Glomerular endothelial cell (primary cell): Measurements from ENCODE around the gene TAGLN. TPM values are rescaled to one million over a fixed set of nuclear protein-coding genes. Genes with fewer than 3 reads are reported as not detected.
"Not testable (repeated sequence)": the region's sequence is repeated elsewhere in the genome, so short reads cannot be mapped to it uniquely, and the experiment has no call there.

ENCODE experiments used
- DNase-seq: peaks from one replicate; pipeline ENCODE4 v3.0.0-alpha.2; 2011; ENCODE audit warnings: low read depth, low spot score; ENCODE audit errors: extremely low read depth
- total RNA-seq: library from RNA; depleted of rRNA; stranded (reverse); fragments of >200 nt; gene quantifications from 2 replicates; pipeline ENCODE4 v1.2.3, GENCODE V29; 2015

The TAGLN gene
- total RNA-seq, 1 donor from 2014 or later = 467 TPM

DNA sequence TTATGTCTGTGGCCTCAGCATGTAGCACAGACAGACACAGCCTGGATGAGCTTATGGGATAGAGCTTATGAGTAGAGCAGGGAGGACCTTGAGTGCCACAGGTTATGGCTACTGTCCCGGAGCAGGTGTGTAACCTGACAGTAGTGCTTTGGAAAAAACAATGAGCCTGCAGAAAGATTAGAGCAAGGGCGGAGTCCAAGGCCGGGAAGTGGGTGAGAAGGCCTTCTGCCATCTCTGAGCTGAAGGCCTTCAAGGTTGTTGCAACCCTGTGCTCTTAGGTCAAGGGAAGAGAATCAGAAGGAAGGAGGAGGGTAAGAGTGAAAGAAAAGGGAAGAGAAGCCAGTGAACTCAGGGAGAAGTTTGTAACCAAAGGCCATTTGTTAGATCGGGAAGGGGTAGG, 3.9 kb upstream of the TAGLN start:
- no peak for DNase-seq

DNA sequence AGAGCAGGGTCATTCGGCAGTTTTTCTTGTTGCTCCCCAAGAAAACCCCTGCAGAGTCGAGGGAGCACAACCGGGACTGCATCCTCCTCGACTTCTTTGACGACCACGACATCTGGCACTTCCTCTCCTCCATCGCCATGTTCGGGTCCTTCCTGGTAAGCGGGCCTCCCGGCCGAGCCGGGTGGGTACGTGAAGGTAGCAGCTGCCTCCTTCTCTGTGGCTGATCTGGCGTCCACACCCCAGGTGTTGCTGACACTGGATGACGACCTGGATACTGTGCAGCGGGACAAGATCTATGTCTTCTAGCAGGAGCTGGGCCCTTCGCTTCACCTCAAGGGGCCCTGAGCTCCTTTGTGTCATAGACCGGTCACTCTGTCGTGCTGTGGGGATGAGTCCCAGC, 3.4 kb upstream of the TAGLN start:
- DNase-seq = no peak

DNA sequence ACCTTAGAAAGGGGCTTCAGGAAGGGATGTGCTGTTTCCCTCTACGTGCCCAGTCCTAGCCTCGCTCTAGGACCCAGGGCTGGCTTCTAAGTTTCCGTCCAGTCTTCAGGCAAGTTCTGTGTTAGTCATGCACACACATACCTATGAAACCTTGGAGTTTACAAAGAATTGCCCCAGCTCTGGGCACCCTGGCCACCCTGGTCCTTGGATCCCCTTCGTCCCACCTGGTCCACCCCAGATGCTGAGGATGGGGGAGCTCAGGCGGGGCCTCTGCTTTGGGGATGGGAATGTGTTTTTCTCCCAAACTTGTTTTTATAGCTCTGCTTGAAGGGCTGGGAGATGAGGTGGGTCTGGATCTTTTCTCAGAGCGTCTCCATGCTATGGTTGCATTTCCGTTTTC, 2.2 kb upstream of the TAGLN start:
- no peak for DNase-seq

DNA sequence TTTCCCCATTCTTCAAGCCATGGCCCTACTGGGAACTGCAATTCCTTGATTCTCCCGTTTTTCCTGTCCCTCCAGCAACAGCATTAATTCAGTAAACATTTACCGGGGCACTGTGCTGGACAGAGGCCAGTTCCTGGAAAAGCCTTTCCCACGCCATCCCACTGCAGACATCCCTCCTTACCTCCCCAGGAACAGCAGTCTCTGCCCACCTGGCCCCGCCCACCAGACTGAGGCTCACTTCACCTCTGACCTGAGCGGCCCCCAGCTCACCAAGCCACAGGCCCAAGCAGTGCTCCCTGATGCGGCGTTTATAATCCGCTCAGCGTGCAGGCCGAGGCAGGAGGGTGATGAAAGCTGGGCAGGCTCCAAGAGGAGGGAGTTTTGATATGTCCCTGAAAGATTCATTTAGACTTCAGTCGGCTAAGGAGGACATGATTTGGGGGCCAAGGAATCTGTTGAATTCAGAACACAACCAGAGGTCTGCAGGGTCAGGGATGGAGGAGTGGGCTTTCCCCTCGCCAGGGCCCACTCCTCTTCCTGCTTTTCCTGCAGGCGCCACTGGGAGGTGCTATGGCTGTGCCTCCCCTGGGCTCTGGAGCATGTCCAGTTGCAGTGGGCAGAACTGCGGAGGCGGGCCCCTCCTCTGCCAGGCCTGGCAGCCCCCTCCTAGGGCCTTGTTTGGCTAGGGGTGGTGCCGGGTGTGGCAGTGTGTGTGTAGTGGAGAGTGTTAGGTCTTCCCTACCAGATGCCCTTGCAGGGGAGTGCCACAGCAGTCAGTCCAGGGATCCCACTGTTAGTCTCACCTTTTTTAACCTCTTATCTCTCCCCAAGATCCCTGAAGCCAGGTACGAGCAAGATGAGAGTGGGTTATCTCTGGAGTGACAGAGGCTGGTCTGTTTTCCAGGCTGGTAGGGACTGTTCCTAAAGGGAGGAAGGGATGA, 1.4 kb upstream of the TAGLN start:
- DNase-seq = no peak

DNA sequence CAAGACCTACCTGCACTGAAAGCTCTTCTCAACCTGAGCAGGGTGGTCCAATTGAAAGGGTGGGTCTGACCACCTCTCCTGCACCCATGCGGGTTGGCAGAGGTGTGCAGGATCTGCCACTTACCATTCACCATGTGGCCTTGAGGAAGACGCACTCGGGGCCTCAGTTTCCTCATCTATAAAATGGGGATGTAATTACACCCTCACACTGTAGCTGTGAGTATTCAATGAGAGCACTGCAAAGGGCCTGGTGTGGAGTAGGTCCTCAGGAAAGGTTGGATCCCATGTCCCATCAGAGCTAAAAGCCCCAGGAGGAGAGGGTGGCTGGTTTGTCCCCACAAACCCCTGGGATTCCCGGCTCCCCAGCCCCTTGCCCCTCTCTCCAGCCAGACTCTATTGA, 557 bp upstream of the TAGLN start:
- DNase-seq = no peak

DNA sequence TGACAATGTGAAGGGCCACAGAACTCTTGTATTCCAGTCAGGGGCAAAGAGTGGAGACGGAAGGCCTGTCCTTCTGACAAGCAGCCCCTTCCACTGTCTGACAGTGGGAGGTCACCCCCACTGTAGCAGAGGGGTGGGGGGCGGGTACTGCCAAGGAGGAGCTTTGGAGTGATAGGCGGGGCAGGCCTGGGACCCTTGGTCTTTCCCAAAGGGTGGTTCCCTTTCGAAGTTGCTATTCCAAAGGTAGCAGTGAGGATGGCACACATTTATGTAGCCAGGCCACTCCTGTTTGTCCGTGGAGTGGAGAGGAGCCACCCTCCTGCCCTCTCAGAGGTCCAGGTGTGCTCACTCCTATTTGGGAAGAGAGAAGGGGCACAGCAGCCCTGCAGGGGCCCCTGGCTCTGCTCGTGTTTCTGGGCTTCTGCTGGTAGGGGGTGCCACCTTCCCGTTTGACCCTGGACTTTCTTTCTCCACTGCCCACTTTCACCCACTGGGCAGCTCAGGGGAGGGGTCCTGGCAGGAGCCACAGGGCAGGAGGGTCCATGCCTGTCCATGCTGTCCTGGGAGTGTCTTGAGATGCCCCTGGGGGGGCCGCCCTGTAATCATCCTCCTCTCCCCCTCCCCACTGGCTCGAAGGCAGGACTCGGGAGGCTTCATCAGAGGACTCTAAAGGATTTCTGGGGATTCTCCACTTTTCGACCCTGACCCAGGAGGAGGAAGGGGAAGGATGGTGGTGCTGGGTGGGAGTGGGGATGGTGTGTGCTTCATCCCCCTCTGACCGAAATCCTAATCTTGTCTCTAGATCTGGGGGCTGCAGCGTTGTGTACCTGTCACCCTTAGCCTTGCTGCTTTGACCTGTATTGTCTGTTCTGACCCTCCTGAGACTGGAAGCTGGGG, 994 bp downstream of the TAGLN start:
- DNase-seq = no peak

DNA sequence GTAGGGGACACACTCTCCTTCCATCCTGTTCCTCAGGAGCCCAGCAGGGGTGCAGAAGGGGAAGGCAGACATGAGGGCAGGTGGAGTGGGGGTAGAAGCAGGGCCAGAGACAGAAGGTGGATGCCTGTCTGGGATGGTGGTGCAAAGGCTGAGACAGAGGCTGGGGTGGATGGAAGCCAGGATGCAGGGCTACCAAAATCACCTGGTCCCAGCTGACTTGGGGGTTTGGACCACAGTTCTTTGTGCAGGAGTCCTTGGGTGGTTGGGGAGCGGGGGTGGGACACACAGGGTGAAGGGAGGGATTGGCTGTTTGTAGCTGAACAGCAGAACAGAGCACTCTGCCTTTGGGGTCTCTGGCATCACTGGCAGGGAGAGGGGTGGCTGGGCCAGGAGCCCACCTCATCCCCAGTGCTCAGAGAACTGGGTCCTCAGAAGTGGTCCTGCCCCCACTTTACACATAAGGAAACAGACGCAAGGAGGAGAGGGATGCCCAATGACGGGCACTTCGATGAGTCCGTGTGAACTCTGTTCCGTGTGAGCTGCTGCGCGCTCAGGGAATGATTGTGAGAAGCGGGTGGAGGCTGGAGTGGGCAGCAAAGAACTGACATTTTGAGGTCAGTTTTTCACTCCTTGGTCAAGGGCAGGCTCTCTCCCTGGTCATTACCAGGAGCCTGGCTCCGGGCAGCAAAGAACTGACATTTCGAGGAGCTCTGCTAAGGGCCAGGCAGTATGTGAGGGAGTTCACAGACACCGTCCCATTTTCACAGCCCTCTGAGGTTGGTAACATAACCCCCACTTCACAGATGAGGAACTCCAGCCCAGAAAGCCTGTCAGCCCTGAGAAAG, 1.9 kb downstream of the TAGLN start:
- DNase-seq = no peak

DNA sequence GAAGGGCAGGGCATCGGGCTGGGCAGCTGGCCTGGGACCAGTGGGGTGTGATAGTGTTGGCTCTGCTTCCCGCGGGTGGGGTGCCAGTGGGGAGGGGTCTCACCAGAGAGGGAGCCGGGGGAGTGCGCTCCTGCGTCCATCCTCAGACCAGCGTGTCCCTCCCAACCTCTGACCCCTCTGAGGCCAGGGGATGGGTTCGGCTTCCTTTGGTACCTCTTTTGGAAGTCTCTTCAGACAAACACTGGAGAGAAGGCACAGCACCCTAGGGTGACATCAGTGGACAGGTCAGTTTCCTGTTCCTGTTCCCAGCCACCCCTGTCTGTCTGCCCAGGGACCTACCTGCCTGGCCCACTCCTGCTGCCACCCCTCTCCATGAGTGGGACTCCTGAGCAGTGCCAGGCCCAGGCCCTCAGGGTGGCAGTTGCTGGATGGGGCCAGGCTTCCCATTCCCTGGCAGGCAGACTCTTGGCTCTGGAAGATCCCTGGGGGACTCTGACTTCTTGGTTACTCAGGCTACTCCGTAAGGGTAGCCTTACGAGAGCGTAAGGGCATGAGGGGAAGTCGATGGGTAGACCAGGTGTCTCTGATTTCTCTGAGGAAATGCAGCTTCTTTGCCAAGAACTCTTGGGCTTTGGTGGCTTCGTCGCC, 2.6 kb downstream of the TAGLN start:
- DNase-seq = no peak

DNA sequence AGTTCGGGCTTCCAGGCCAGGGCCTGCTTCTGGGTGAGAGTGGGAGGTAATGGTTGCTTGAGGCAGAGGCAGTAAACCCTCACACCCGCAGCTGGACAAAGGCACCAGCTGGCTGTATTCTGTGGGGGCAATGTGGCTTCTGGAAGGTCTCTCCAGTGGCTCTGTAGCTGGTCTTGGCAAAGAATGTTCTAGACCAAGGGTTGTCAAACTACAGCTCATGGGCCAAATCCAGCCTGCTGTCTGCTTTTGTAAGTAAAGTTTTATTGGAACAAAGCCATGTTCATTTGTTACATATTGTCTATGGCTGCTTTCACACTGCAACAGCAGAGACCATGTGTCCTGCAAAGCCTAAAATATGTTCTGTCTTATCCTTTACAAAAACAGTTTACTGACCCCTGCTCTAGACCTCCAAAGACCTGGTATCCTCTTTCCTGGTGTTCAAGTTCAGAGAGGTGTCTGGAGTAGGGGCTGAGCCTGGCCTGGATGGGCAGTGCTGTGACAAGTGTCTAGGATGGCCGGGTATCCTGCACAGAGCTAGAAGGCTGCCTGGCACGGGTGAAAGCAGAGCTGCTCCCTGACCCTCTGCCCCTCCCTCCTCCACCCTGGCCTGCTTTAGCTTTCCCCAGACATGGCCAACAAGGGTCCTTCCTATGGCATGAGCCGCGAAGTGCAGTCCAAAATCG, 3.4 kb downstream of the TAGLN start:
- DNase-seq = no peak

DNA sequence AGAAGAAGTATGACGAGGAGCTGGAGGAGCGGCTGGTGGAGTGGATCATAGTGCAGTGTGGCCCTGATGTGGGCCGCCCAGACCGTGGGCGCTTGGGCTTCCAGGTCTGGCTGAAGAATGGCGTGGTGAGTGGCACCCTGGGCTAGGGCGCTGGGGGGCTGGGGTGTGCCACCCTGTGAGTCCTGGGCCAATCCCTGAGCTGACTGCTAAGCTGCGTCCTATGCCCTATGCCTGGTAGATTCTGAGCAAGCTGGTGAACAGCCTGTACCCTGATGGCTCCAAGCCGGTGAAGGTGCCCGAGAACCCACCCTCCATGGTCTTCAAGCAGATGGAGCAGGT, 3.9 kb downstream of the TAGLN start:
- no peak for DNase-seq

DNA sequence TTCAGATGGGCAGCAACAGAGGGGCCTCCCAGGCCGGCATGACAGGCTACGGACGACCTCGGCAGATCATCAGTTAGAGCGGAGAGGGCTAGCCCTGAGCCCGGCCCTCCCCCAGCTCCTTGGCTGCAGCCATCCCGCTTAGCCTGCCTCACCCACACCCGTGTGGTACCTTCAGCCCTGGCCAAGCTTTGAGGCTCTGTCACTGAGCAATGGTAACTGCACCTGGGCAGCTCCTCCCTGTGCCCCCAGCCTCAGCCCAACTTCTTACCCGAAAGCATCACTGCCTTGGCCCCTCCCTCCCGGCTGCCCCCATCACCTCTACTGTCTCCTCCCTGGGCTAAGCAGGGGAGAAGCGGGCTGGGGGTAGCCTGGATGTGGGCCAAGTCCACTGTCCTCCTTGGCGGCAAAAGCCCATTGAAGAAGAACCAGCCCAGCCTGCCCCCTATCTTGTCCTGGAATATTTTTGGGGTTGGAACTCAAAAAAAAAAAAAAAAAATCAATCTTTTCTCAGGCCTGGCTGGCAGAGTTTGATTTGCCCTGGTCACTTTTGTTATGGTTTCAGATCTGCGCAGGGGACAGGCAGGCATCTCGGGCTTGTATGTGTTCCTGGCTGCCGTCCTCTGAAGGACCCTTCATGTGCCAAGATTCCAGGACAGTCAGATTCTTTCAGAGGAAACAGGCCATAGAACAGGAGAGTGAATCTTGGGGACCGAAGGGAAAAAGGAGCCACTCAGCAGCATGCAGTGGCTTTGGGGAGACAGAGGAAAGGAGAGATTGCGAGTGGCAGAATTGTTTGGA, 5.3 kb downstream of the TAGLN start:
- no peak for DNase-seq

DNA sequence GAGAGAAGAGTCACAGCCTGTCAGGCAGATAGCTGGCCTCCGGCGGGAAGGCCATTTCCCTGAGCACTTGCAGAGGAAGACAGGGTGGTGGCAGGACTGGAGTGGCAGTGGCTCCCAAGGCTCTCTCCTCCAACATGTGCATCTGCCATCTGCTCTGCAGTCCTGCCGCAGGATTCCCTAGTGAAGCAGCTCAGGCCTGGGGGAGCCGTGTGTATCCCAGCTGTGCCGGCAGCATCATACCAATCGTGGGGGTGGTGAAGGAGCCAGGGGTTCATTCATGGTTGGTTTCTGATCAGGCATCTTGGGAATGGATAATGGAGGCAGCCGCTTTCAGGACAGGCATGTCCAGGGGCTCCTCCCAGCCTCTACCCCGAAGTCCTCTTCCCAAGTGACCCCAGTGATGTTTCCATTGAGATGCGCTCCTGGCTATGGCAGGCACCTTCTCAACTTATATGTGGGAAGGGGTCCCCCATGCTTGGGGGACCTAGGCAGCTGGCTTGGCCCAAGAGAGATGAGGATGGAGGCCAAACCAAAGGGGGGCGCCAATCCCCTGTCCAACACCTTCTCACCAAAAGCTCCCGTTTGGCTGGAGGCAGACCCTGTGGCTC, 6.1 kb downstream of the TAGLN start:
- DNase-seq = no peak

DNA sequence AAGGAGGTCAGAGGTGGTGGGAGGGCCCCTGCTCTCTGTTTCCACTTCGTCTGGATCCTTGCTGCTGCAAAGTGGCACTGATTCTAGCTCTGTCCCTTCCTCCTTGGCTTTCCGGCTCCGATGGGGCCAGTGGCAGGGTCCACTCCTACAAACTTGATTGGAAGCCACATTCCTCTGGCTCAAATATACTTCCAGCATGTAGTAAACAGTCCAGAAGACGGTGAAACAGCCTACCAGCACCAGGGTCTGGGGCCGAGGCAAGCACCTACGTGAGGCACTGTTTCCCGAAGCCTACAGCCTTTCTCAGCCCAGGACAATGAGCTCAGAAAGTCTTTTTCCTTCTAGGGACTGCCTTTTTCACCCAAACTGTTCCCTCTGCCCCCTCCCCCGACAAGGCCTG, 6.9 kb downstream of the TAGLN start:
- DNase-seq = not testable (repeated sequence)

DNA sequence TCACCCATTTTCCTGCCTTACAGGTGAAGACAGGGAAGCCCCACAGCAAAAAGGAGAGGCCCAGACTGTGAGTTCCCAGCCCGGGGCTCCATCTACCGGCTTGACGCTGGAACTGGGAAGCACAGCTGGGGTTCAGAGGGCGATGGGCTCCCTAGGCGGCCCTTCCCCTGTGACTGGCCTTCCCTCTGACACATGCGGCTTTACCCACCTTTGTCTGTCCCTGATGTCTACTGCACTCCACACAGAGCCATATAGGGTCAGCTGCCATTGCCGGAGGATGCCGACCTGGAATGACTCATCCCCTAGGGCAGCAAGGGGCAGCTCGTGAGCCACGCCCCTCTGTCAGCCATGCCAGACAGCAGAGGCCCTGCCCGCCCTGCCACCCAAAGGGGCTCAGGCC, 7.7 kb downstream of the TAGLN start:
- DNase-seq = not testable (repeated sequence)

DNA sequence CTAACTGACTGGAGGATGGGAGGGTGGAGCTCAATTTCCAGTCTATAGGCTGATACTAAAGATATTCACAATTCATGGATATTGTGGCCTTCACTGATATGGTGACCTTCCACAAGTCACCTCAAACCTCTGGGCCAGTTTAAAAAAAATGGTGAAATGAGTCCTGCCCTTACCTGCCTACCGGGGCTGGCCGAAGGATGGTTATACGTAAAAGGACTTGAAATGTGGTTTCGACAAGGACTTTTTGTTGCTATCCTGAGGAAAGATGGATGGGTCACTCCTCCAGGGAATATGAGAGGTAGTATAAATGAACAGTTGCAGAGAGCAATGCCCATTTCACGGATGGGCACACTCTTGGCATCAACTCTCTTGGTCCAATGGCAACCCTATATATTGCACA, 8.3 kb downstream of the TAGLN start:
- DNase-seq = not testable (repeated sequence)

DNA sequence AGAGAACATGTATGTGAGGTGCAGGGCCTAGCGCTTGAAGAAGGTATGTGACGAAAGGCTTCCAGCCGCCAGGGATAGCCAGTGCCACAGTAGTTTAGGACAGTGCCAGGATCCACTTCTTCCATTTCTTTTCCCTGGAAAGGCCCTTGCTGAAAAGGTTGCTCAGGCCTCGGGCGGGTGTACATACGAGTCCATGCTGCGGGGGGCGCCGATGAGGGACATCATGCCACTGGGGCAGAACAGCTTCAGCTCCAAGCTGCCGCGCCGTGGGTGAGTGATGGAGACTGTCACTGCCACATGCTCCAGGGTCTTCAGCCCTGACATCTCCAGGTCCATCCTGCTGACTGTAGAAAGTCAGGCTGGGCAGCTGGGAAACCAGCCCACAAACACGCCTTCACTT, 9.5 kb downstream of the TAGLN start:
- not testable (repeated sequence) for DNase-seq

DNA sequence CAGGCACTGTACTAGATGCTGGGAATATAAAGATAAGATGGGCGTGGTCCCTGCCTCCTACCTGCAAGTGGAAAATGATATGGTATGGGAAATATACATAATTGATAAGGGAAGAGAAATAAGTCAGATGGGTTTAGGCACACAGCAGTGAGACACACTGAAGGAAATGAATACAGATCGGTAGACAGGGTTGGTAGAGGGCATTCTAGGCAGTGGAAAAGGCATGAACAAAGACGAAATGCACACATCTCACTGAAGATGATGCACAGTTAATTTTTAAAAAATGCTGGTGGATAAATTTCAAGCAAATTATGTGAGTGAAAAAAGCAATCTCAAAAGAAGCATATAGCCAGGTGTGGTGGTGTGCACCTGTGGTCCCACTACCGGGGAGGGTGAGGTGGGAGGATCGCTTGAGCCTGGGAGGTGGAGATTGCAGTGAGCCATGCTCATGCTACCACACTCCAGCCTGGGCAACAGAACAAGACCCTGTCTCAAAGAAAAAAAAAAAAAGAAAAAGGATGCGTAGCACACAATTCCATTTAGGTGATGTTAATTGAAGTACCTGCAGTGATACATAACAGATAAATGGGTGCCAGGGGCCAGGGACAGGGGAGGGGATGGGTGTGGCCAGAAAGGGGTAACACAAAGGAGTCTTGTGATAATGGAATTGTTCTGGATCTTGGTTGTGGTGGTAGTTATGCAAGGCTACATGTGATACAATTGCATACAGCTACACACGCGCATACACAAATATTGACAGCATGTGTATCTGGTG, 10.4 kb downstream of the TAGLN start:
- not testable (repeated sequence) for DNase-seq

DNA sequence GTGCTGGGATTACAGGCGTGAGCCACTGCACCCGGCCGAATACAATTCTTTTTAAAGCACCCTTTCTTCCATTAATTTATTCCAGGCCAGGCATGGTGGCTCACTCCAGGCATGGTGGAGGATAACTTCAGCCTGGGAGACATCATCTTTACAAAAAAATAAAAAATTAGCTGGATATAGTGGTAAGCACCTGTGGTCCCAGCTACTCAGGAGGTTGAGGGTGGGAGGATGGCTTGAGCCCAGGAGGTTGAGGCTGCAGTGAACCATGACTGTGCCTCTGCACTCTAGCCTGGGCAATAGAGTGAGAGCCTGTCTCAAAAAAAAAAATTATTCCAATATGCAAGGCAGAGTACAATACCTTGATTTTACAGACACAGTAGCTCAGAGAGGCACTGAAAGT, 11.4 kb downstream of the TAGLN start:
- no peak for DNase-seq
